ENCODE data around the gene TMF1.

TMF1 gene

GRCh38 chr3:68986496-68987208 lies 65.5 kb downstream of the TMF1 start:
- DNase-seq, result no peak
- Histone ChIP-seq H3K27ac (no peak overlapping the region), H3K27me3 (replicated peaks) (no peaks in the 10 kb centered on the region), H3K36me3 (replicated peaks) (peaks cover 41% of the 10 kb centered on the region), H3K4me3 (ENCODE audit: low read depth, low read length) (no peak overlapping the region)
- TF ChIP-seq CTCF (IDR thresholded peaks at IDR 0.05; ENCODE audit: low read depth, low read length, missing control alignments), result no peak
- in situ Hi-C loops (cut with HindIII; ENCODE audit: low pct_ligation_motif_present, low sequenced_read_pairs), result no loop called here

- no peak for TF ChIP-seq CTCF (IDR thresholded peaks at IDR 0.05; ENCODE audit: low read depth, low read length, missing control alignments)
- in situ Hi-C loops (cut with HindIII; ENCODE audit: low pct_ligation_motif_present, low sequenced_read_pairs), result no loop called here
- no peak for DNase-seq
- H3K27ac ChIP-seq, result no peak overlapping the region
- H3K4me3 ChIP-seq (ENCODE audit: low read depth, low read length), result no peak overlapping the region
- H3K36me3 ChIP-seq (replicated peaks), result peaks cover 53% of the 10 kb centered on the region
- no peaks in the 10 kb centered on the region for H3K27me3 ChIP-seq (replicated peaks)
Measured at GRCh38 chr3:68985146-68985790, 66.9 kb downstream of the TMF1 start.

- Histone ChIP-seq H3K4me3 (ENCODE audit: low read depth, low read length) (no peak overlapping the region), H3K27me3 (replicated peaks) (no peaks in the 10 kb centered on the region), H3K27ac (no peak overlapping the region), H3K36me3 (replicated peaks) (peaks cover 63% of the 10 kb centered on the region)
- in situ Hi-C loops (cut with HindIII; ENCODE audit: low pct_ligation_motif_present, low sequenced_read_pairs), result no loop called here
- no peak for DNase-seq
- no peak for TF ChIP-seq CTCF (IDR thresholded peaks at IDR 0.05; ENCODE audit: low read depth, low read length, missing control alignments)
Measured at GRCh38 chr3:68984011-68984530, 68.1 kb downstream of the TMF1 start.

- H3K36me3 ChIP-seq (replicated peaks), result peaks cover 49% of the 10 kb centered on the region
Measured at GRCh38 chr3:68977486-68978167, 74.5 kb downstream of the TMF1 start.

GRCh38 chr3:68974711-68975110 lies 77.4 kb downstream of the TMF1 start:
- Histone ChIP-seq H3K27me3 (replicated peaks) (no peaks in the 10 kb centered on the region), H3K4me3 (ENCODE audit: low read depth, low read length) (no peak overlapping the region), H3K27ac (no peak overlapping the region), H3K36me3 (replicated peaks) (peaks cover 27% of the 10 kb centered on the region)
- in situ Hi-C loops (cut with HindIII; ENCODE audit: low pct_ligation_motif_present, low sequenced_read_pairs), result no loop called here
- no peak for DNase-seq
- no peak for TF ChIP-seq CTCF (IDR thresholded peaks at IDR 0.05; ENCODE audit: low read depth, low read length, missing control alignments)

More at GRCh38 chr3:68977486-68978167, 74.5 kb downstream of the TMF1 start:
- in situ Hi-C loops (cut with HindIII; ENCODE audit: low pct_ligation_motif_present, low sequenced_read_pairs), result no loop called here
- Histone ChIP-seq H3K27me3 (replicated peaks) (no peaks in the 10 kb centered on the region), H3K4me3 (ENCODE audit: low read depth, low read length) (no peak overlapping the region), H3K27ac (no peak overlapping the region)
- no peak for DNase-seq
- no peak for TF ChIP-seq CTCF (IDR thresholded peaks at IDR 0.05; ENCODE audit: low read depth, low read length, missing control alignments)

Measured in brain microvascular endothelial cell (primary cell).